Lung microvascular endothelial cell (primary cell): ENCODE measurements around the gene DGKD. TPM values are rescaled to one million over a fixed set of nuclear protein-coding genes. Genes with fewer than 3 reads are reported as not detected.
"Not testable (repeated sequence)": the region's sequence is repeated elsewhere in the genome, so short reads cannot be mapped to it uniquely, and the experiment has no call there.

Experiments used
- DNase-seq, 2 donors: peaks; one replicate each; pipeline versions ENCODE4 v3.0.0 to v3.0.0-alpha.2; 2010; ENCODE audit warnings: low read depth in 2 of 2
- total RNA-seq: library from RNA; depleted of rRNA; stranded (reverse); fragments of >200 nt; gene quantifications from 2 replicates; pipeline ENCODE4 v1.2.1, GENCODE V29; 2014

DGKD gene
- total RNA-seq: 7.9 and 10.5 TPM in 2 replicates

GRCh38 chr2:233353769-233354499 lies at the start of gene DGKD:
TSS of gene DGKD (plus strand) at chr2:233354494. CDS start at chr2:233354519, 25 bp downstream.
- DNase-seq: peak; percentile 51 to 69

GRCh38 chr2:233307565-233307964 lies 46.7 kb upstream of the DGKD start, which contains the start of gene SAG:
TSS of gene SAG (plus strand) at chr2:233307816. CDS start at chr2:233309190, 1,374 bp downstream.
- no peak for DNase-seq

- no peak for DNase-seq
Observed at GRCh38 chr2:233311241-233311926, 42.9 kb upstream of the DGKD start.

GRCh38 chr2:233312874-233313273 lies 41.4 kb upstream of the DGKD start:
- DNase-seq: no peak

- DNase-seq: no peak
Observed at GRCh38 chr2:233314180-233314925, 39.9 kb upstream of the DGKD start.

- DNase-seq: no peak
Observed at GRCh38 chr2:233317196-233317943, 36.9 kb upstream of the DGKD start.

GRCh38 chr2:233319256-233319655 lies 35.0 kb upstream of the DGKD start:
- no peak for DNase-seq

GRCh38 chr2:233320470-233320869 lies 33.8 kb upstream of the DGKD start:
- DNase-seq: no peak

GRCh38 chr2:233321166-233321565 lies 33.1 kb upstream of the DGKD start:
- no peak for DNase-seq

- no peak for DNase-seq
Observed at GRCh38 chr2:233323851-233324250, 30.4 kb upstream of the DGKD start.

- DNase-seq: no peak
Observed at GRCh38 chr2:233325256-233325655, 29.0 kb upstream of the DGKD start.

- no peak for DNase-seq
Observed at GRCh38 chr2:233325814-233326213, 28.5 kb upstream of the DGKD start.

- DNase-seq: no peak
Observed at GRCh38 chr2:233326500-233326899, 27.8 kb upstream of the DGKD start.

GRCh38 chr2:233328922-233329321 lies 25.4 kb upstream of the DGKD start:
- no peak for DNase-seq

GRCh38 chr2:233329489-233330135 lies 24.7 kb upstream of the DGKD start:
- DNase-seq: peak; percentile 16 to 24

GRCh38 chr2:233331536-233331935 lies 22.8 kb upstream of the DGKD start:
- no peak for DNase-seq

GRCh38 chr2:233332125-233332524 lies 22.2 kb upstream of the DGKD start:
- DNase-seq: no peak

GRCh38 chr2:233334915-233335314 lies 19.4 kb upstream of the DGKD start:
- DNase-seq: no peak

GRCh38 chr2:233336091-233336490 lies 18.2 kb upstream of the DGKD start:
- DNase-seq: not testable (repeated sequence)

GRCh38 chr2:233336541-233336940 lies 17.8 kb upstream of the DGKD start:
- no peak for DNase-seq

- DNase-seq: no peak
Observed at GRCh38 chr2:233338046-233338445, 16.2 kb upstream of the DGKD start.
